Measurements from ENCODE around the gene PPP2R5C. TPM values are rescaled to one million over a fixed set of nuclear protein-coding genes. Genes with fewer than 3 reads are reported as not detected.

Gene PPP2R5C
- total and polyA plus RNA-seq, 2 of the 4 experiments (the other 2 are of a cell fraction) = 65.9 to 78.7 TPM

DNA sequence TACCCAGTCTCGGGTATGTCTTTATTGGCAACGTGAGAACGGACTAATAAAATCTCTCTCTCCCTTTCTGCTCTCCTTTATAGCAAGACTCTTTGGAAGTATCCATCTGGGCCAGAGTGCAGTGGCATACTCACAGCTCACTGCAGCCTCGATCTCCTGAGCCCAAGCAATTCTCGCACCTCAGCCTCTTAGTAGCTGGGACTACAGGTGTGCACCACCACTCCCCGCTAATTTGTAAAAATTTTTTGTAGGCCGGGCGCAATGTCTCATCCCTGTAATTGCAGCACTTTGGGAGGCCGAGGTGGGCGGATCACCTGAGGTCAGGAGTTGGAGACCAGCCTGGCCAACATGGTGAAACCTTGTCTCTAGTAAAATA lies 33.2 kb upstream of the PPP2R5C start:
- intact Hi-C loops (cut with micrococcal nuclease) (no loop called here), in situ Hi-C loops (cut with MboI; ENCODE audit: low sequenced_read_pairs) (no loop called here), dilution Hi-C loops (cut with HindIII; ENCODE audit: low sequenced_read_pairs, unreplicated experiment) (no loop called here)
- POLR2A ChIA-PET (ENCODE audit: unreplicated experiment) = no interaction called here
- Histone ChIP-seq H2AK5ac (ENCODE audit: low read depth, low read length) (no peak overlapping the region), H4K20me1 (ENCODE audit: insufficient read depth, low read length) (no peaks in the 10 kb centered on the region), H3K4me3 (ENCODE audit: insufficient read depth, low read depth, low read length) (no peak overlapping the region), H3K79me1 (ENCODE audit: low read depth in 1 of 2, low read length in 2 of 2) (no peaks in the 10 kb centered on the region), H3K56ac (ENCODE audit: extremely low read depth, insufficient read depth, low read length) (no peak overlapping the region), H3K9ac (ENCODE audit: low read depth, low read length) (no peak overlapping the region), H4K5ac (ENCODE audit: low read depth, low read length) (no peak overlapping the region), H2BK120ac (ENCODE audit: low read depth, low read length) (no peak overlapping the region), H3K14ac (replicated peaks; ENCODE audit: low read depth, low read length) (no peak overlapping the region), H3K4me1 (ENCODE audit: control insufficient read depth, insufficient read depth, low read length) (peaks cover 5% of the 10 kb centered on the region; the same call in 1 of the 2 replicates), H2BK15ac (ENCODE audit: low read depth, low read length) (no peak overlapping the region), H3K4me2 (ENCODE audit: low read depth, low read length) (no peak overlapping the region), H3K36me3 (ENCODE audit: control insufficient read depth, insufficient read depth, low read length) (no peaks in the 10 kb centered on the region), H3K18ac (ENCODE audit: low read depth, low read length) (no peak overlapping the region), H3K9me1 (ENCODE audit: insufficient read depth, low read length) (no peaks in the 10 kb centered on the region), H2AK9ac (replicated peaks; ENCODE audit: low read depth, low read length, poor library complexity) (no peak overlapping the region), H2AFZ (replicated peaks; ENCODE audit: low read length, poor library complexity) (no peak overlapping the region), H3K27ac (ENCODE audit: insufficient read depth, low read length) (no peak overlapping the region), H4K91ac (ENCODE audit: insufficient read depth, low read depth, low read length) (no peak overlapping the region), H2BK5ac (ENCODE audit: low read depth, low read length, poor library complexity, severe bottlenecking) (no peak overlapping the region), H3K23ac (ENCODE audit: low read depth, low read length) (no peak overlapping the region), H4K8ac (ENCODE audit: low read depth in 2 of 2, low read length in 2 of 2) (no peak overlapping the region), H3K27me3 (ENCODE audit: control insufficient read depth, insufficient read depth, low read length) (0 out of 2 replicates have a peak, but pooled peaks cover 2% of the 10 kb centered on the region), H3K9me3 (ENCODE audit: control insufficient read depth, insufficient read depth, low read length) (peaks cover 2% of the 10 kb centered on the region), H2BK20ac (ENCODE audit: low read depth, low read length) (no peak overlapping the region), H3K4ac (ENCODE audit: low read depth, low read length) (no peak overlapping the region)
- CTCF ChIA-PET = no interaction called here
- no peak for DNase-seq
- TF ChIP-seq BHLHE40 (IDR thresholded peaks at IDR 0.05; ENCODE audit: low read depth, low read length) (no peak), RAD21 (IDR thresholded peaks at IDR 0.05; ENCODE audit: low read length) (no peak), SMC3 (IDR thresholded peaks at IDR 0.05; ENCODE audit: low read depth, low read length) (no peak), CEBPB (IDR thresholded peaks at IDR 0.05; ENCODE audit: low read depth, low read length) (no peak)
- BruUV-seq (replicated peaks) = no TSS peak
- 71% methylated on average over 6 of the region's 10 CpGs; no CpG with 5 or more reads in 1 of the 2 experiments for WGBS, 2 experiments (ENCODE audit: extremely low coverage in 2 of 2, insufficient read length in 1 of 2)
- ATAC-seq (ENCODE audit: low read depth) = no peak
